Measurements from ENCODE around the gene WFDC8. TPM values are rescaled to one million over a fixed set of nuclear protein-coding genes. Genes with fewer than 3 reads are reported as not detected.

The WFDC8 gene
- total RNA-seq, 2 experiments from 2014 or later = not detected

DNA sequence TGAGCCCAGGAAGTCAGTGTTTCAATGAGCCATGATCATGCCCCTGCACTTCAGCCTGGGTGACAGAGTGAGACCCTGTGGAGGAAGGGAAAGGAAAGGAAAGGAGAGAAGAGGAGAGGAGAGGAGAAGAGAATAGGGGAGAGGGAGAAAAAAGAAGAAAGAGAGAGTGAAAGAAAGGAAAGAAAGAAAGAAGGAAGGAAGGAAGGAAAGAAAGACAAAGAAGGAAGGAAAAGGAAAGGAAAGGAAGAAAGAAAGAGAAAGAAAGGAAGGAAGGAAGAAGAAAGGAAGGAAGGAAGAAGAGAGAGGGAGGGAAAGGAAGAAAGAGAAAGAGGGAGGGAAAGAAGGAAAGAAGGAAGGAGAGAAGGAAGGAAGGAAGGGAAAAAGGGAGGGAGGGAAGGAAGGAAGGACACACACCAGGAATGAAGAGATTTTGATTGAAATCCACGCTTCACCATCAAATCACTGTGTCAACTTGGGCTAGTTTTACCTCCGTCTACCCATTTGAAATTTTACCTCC lies 14.3 kb downstream of the WFDC8 start:
- CTCF ChIA-PET (ENCODE audit: unreplicated experiment) = no interaction called here
- intact Hi-C loops (cut with micrococcal nuclease; ENCODE audit: unreplicated experiment) = no loop called here
- H3K9me2 ChIP-seq (ENCODE audit: insufficient read depth, low read length) = no peaks in the 10 kb centered on the region
- no peak for DNase-seq (ENCODE audit: low spot score)
- no peaks in the 10 kb centered on the region for H3K4me1 ChIP-seq (ENCODE audit: insufficient read depth, low read length, poor library complexity, severe bottlenecking)
- POLR2A ChIA-PET = no interaction called here
- no peaks in the 10 kb centered on the region for H3K36me3 ChIP-seq (ENCODE audit: insufficient read depth, low read length)
- H3K9me3 ChIP-seq (ENCODE audit: low read length) = no peaks in the 10 kb centered on the region
- TF ChIP-seq, protein P1, sequence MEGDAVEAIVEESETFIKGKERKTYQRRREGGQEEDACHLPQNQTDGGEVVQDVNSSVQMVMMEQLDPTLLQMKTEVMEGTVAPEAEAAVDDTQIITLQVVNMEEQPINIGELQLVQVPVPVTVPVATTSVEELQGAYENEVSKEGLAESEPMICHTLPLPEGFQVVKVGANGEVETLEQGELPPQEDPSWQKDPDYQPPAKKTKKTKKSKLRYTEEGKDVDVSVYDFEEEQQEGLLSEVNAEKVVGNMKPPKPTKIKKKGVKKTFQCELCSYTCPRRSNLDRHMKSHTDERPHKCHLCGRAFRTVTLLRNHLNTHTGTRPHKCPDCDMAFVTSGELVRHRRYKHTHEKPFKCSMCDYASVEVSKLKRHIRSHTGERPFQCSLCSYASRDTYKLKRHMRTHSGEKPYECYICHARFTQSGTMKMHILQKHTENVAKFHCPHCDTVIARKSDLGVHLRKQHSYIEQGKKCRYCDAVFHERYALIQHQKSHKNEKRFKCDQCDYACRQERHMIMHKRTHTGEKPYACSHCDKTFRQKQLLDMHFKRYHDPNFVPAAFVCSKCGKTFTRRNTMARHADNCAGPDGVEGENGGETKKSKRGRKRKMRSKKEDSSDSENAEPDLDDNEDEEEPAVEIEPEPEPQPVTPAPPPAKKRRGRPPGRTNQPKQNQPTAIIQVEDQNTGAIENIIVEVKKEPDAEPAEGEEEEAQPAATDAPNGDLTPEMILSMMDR (conservative IDR thresholded peaks at IDR 0.05; ENCODE audit: low read length) = no peak
- no peak for TF ChIP-seq EZH2phosphoT487 (IDR thresholded peaks at IDR 0.05; ENCODE audit: borderline replicate concordance, low read depth, low read length)
- no peak overlapping the region for H3K4me2 ChIP-seq (ENCODE audit: low read length)
- no TSS peak for BruUV-seq (replicated peaks)
- H3K79me2 ChIP-seq (ENCODE audit: insufficient read depth, low read depth, low read length) = no peaks in the 10 kb centered on the region
- no peak overlapping the region for H3K27ac ChIP-seq (ENCODE audit: low read depth, low read length, poor library complexity, severe bottlenecking)
- H4K20me1 ChIP-seq (ENCODE audit: insufficient read depth, low read length) = no peaks in the 10 kb centered on the region
- H2AFZ ChIP-seq (ENCODE audit: low read length) = no peak overlapping the region
- no peak overlapping the region for H3K4me3 ChIP-seq (ENCODE audit: low read depth, low read length, poor library complexity, severe bottlenecking)

DNA sequence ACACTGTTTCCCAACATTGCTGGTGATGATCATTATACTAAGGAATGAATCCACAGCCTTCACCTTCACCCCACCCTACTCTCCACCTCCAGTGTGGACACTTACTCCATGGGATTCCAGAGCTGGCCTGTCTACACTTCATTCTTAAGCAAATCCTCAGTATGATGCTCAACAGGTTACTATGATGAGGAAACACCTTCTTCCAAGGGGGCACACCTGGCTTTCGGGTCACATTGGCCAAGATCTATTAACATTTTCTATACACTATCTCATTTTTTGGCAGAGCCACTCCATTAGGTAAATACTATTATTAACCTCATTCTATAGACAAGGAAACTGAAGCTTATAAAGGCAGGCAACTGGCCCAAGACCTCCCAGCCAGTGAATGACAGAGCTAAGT lies 23.9 kb downstream of the WFDC8 start:
- POLR2A ChIA-PET = no interaction called here
- Histone ChIP-seq H3K79me2 (ENCODE audit: insufficient read depth, low read depth, low read length) (no peaks in the 10 kb centered on the region), H3K4me2 (ENCODE audit: low read length) (no peak overlapping the region), H3K9me3 (ENCODE audit: low read length) (no peaks in the 10 kb centered on the region), H3K4me1 (ENCODE audit: insufficient read depth, low read length, poor library complexity, severe bottlenecking) (no peaks in the 10 kb centered on the region), H2AFZ (ENCODE audit: low read length) (no peak overlapping the region), H3K36me3 (ENCODE audit: insufficient read depth, low read length) (no peaks in the 10 kb centered on the region), H3K4me3 (ENCODE audit: low read depth, low read length, poor library complexity, severe bottlenecking) (no peak overlapping the region), H3K9me2 (ENCODE audit: insufficient read depth, low read length) (no peaks in the 10 kb centered on the region), H4K20me1 (ENCODE audit: insufficient read depth, low read length) (no peaks in the 10 kb centered on the region), H3K27ac (ENCODE audit: low read depth, low read length, poor library complexity, severe bottlenecking) (no peak overlapping the region)
- intact Hi-C loops (cut with micrococcal nuclease; ENCODE audit: unreplicated experiment) = no loop called here
- TF ChIP-seq EZH2phosphoT487 (IDR thresholded peaks at IDR 0.05; ENCODE audit: borderline replicate concordance, low read depth, low read length) = no peak
- TF ChIP-seq, protein P1 (conservative IDR thresholded peaks at IDR 0.05; ENCODE audit: low read length) = no peak
- CTCF ChIA-PET (ENCODE audit: unreplicated experiment) = no interaction called here
- DNase-seq (ENCODE audit: low spot score) = no peak
- BruUV-seq (replicated peaks) = no TSS peak

DNA sequence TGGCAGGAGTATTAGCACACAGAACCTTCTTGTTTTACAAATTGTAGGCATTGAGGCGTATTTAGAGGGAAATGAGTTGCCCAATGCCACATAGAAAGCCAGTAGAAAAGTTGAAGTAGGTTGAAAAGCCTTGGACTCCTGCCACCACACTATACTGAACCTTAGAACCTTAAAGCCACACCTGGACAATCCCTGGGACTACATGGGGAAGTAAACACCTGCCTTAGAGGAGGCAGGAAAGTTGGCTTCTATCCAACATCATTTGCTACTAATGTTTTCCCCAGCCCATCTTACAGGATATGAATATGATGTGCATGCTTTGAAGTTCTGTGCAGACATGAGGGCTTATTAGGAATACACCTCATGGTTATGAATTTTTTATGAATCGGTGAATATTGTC lies 26.6 kb downstream of the WFDC8 start:
- Histone ChIP-seq H3K79me2 (ENCODE audit: insufficient read depth, low read depth, low read length) (no peaks in the 10 kb centered on the region), H3K36me3 (ENCODE audit: insufficient read depth, low read length) (no peaks in the 10 kb centered on the region), H3K4me1 (ENCODE audit: insufficient read depth, low read length, poor library complexity, severe bottlenecking) (no peaks in the 10 kb centered on the region), H3K4me3 (ENCODE audit: low read depth, low read length, poor library complexity, severe bottlenecking) (no peak overlapping the region), H3K4me2 (ENCODE audit: low read length) (no peak overlapping the region), H4K20me1 (ENCODE audit: insufficient read depth, low read length) (no peaks in the 10 kb centered on the region), H2AFZ (ENCODE audit: low read length) (no peak overlapping the region), H3K9me3 (ENCODE audit: low read length) (no peaks in the 10 kb centered on the region), H3K27ac (ENCODE audit: low read depth, low read length, poor library complexity, severe bottlenecking) (no peak overlapping the region), H3K9me2 (ENCODE audit: insufficient read depth, low read length) (no peaks in the 10 kb centered on the region)
- no TSS peak for BruUV-seq (replicated peaks)
- ChIA-PET CTCF (ENCODE audit: unreplicated experiment) (no interaction called here), POLR2A (no interaction called here)
- intact Hi-C loops (cut with micrococcal nuclease; ENCODE audit: unreplicated experiment) = no loop called here
- DNase-seq (ENCODE audit: low spot score) = no peak
- TF ChIP-seq EZH2phosphoT487 (IDR thresholded peaks at IDR 0.05; ENCODE audit: borderline replicate concordance, low read depth, low read length) = no peak
- TF ChIP-seq, protein P1 (conservative IDR thresholded peaks at IDR 0.05; ENCODE audit: low read length) = no peak
